Endothelial cell of umbilical vein (primary cell): Measurements from ENCODE around the gene CSRP2.

Experiments used
- EZH2 ChIP-seq: IDR thresholded peaks from 2 replicates; pipeline ENCODE4 v1.6.1; 2012; ENCODE audit warnings: borderline replicate concordance, low read depth, mild to moderate bottlenecking, moderate library complexity, low read length, inconsistent platforms; ENCODE audit not compliant: severe bottlenecking
- FOS ChIP-seq: IDR thresholded peaks from 2 replicates; pipeline ENCODE4 v1.6.1; 2011; ENCODE audit warnings: mild to moderate bottlenecking, low read length, moderate library complexity, borderline replicate concordance; ENCODE audit not compliant: insufficient read depth
- GATA2 ChIP-seq: IDR thresholded peaks from 2 replicates; pipeline ENCODE4 v1.7.0; 2011; ENCODE audit warnings: low read depth, mild to moderate bottlenecking, moderate library complexity, mixed read lengths, low read length; ENCODE audit not compliant: insufficient read length, insufficient read depth
- JUN ChIP-seq: IDR thresholded peaks from 2 replicates; pipeline ENCODE4 v1.6.1; 2011; ENCODE audit warnings: borderline replicate concordance, low read depth; ENCODE audit not compliant: insufficient read length, insufficient read depth
- MYC ChIP-seq: IDR thresholded peaks from one replicate; pipeline ENCODE4 v1.6.1; 2011; ENCODE audit warnings: mild to moderate bottlenecking, low read depth, low read length
- POLR2A ChIP-seq: IDR thresholded peaks from 2 replicates; pipeline ENCODE4 v1.6.1; 2012; ENCODE audit warnings: low read depth, mild to moderate bottlenecking, control low read depth, low read length
- POLR2AphosphoS5 ChIP-seq: IDR thresholded peaks from 2 replicates; pipeline ENCODE4 v1.6.1; 2012; ENCODE audit warnings: low read depth, mild to moderate bottlenecking, control low read depth, low read length, moderate library complexity; ENCODE audit not compliant: insufficient read depth
- TF ChIP-seq, protein P1 (sequence below), 2 donors: IDR thresholded peaks; 1 replicate in 1 of 2; 2 replicates in 1 of 2; pipeline ENCODE4 v1.5.1; 2011; ENCODE audit warnings: low read length in 2 of 2, mild to moderate bottlenecking in 2 of 2, moderate library complexity in 2 of 2, control low read depth in 1 of 2, inconsistent platforms in 1 of 2, low read depth in 1 of 2; ENCODE audit not compliant: insufficient read depth in 1 of 2; ENCODE audit errors: extremely low read depth in 1 of 2
- TF ChIP-seq, protein P2 (sequence below): IDR thresholded peaks from 2 replicates; pipeline ENCODE4 v1.6.1; 2011; ENCODE audit not compliant: insufficient read depth, insufficient read length

GRCh38 chr12:76925135-76925534 lies 46.3 kb upstream of the CSRP2 start:
- TF ChIP-seq EZH2 (no peak), POLR2AphosphoS5 (no peak), JUN (no peak), POLR2A (no peak), MYC (no peak), GATA2 (no peak), FOS (no peak)
- TF ChIP-seq, protein P1, sequence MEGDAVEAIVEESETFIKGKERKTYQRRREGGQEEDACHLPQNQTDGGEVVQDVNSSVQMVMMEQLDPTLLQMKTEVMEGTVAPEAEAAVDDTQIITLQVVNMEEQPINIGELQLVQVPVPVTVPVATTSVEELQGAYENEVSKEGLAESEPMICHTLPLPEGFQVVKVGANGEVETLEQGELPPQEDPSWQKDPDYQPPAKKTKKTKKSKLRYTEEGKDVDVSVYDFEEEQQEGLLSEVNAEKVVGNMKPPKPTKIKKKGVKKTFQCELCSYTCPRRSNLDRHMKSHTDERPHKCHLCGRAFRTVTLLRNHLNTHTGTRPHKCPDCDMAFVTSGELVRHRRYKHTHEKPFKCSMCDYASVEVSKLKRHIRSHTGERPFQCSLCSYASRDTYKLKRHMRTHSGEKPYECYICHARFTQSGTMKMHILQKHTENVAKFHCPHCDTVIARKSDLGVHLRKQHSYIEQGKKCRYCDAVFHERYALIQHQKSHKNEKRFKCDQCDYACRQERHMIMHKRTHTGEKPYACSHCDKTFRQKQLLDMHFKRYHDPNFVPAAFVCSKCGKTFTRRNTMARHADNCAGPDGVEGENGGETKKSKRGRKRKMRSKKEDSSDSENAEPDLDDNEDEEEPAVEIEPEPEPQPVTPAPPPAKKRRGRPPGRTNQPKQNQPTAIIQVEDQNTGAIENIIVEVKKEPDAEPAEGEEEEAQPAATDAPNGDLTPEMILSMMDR (IDR thresholded peaks at IDR 0.05; ENCODE audit: extremely low read depth in 1 of 2, insufficient read depth in 1 of 2, low read depth in 1 of 2, low read length in 2 of 2), result no peak
- TF ChIP-seq, protein P2, sequence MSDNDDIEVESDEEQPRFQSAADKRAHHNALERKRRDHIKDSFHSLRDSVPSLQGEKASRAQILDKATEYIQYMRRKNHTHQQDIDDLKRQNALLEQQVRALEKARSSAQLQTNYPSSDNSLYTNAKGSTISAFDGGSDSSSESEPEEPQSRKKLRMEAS, result no peak
